SIG-M5 treated with dmso at 0.1 percent for 504 hours (cell line): ENCODE results near the gene ENPP3.
"Not testable (repeated sequence)": the region's sequence is repeated elsewhere in the genome, so short reads cannot be mapped to it uniquely, and the experiment has no call there.

Source experiments
- DNase-seq: peaks from one replicate; lab custom pipeline; 2025; ENCODE audit not compliant: unreplicated experiment; lab: John Stamatoyannopoulos, UW

ENPP3 gene

GRCh38 chr6:131682442-131682841 is 45.3 kb downstream of the ENPP3 start:
- no peak for DNase-seq

DNA sequence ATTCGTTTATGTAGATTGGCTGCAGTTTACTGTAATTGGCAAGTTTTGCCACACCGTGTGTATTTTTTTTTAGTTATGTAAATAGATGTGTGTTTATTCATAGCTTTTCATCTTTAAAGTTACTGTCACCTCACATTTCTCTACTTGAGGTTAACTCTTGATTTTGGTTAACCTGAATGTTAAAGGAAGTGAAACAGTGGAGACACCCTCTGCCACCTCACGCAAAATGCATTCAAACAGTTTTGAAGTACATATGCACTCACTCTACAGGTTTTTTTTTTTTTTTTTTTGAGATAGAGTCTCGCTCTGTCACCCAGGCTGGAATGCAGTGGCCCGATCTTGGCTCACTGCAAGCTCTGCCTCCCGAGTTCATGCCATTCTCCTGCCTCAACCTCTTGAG is 46.4 kb downstream of the ENPP3 start:
- no peak for DNase-seq

DNA sequence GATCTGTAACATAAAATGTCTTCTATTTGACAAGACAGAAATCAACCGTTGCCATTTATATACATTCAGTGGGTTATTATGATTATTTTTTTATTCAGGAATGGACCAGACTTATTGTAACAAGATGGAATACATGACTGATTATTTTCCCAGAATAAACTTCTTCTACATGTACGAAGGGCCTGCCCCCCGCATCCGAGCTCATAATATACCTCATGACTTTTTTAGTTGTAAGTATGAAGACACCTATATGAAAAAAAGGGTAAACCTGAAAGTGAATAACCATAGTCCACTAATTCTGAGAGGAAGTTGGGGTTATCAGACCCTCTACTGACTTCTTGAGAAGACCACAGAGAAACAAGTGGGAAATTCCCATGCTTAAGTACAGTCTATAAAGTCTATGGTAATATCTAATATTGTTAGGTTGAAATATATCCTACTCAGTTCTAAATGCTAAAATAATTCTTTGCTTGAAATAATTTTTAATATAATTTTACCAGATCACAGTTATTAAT is 48.2 kb downstream of the ENPP3 start:
- no peak for DNase-seq

- no peak for DNase-seq
Observed at GRCh38 chr6:131687022-131687421, 49.9 kb downstream of the ENPP3 start.

DNA sequence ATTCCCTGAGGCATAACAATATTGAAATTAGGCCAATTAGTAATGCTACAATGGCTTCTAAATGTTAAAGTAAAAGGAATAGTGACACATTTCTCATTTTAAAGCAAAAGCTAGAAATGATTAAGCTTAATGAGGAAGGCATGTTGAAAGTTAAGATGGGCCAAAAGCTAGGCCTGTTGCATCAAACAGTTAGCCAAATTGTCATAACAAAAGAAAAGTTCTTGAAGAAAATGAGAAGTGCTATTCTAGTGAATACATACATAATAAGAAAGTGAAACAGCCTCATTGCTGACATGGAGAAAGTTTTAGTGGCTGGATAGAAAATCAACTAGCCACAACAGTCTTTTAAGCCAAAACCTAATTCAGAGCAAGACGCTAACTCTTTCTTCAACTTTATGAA is 51.2 kb downstream of the ENPP3 start:
- no peak for DNase-seq

GRCh38 chr6:131692031-131692430 is 54.9 kb downstream of the ENPP3 start:
- no peak for DNase-seq

GRCh38 chr6:131692589-131692988 is 55.5 kb downstream of the ENPP3 start:
- no peak for DNase-seq

DNA sequence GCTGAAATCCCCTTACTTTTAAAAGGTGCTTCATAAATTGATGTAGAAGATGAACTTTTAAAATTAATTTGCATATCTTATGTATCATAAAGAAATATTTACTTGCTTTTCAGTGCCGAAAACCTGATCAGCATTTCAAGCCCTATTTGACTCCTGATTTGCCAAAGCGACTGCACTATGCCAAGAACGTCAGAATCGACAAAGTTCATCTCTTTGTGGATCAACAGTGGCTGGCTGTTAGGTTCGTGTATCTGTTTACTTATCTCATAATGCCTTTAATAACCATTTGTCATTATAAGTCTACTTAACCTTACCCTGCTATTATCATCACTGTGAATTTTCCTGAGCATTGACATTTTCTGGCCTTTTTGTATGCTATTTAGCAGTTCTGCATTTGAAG is 56.3 kb downstream of the ENPP3 start:
- DNase-seq: no peak

- peak; percentile 22 for DNase-seq
Observed at GRCh38 chr6:131694832-131695426, 57.8 kb downstream of the ENPP3 start.

GRCh38 chr6:131696956-131697355 is 59.9 kb downstream of the ENPP3 start:
- no peak for DNase-seq

DNA sequence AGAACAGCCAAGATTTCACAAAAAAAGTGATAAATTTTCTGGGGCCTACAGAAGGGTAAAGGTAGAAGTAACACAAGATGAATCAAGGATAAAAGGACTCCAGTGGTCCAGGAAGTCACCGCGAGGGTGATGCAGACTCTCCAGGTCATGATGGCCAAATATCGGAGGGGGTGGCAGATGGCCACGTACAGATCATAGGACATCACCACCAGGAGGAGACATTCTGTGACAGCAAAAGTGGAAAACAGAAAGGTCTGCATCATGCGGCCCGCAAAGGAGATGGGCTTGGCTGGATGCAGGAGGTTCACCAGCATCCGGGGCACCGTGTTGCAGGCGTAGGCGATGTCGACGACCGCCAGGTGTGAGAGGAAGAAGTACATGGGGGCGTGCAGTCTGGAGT is 63.7 kb downstream of the ENPP3 start:
- not testable (repeated sequence) for DNase-seq

DNA sequence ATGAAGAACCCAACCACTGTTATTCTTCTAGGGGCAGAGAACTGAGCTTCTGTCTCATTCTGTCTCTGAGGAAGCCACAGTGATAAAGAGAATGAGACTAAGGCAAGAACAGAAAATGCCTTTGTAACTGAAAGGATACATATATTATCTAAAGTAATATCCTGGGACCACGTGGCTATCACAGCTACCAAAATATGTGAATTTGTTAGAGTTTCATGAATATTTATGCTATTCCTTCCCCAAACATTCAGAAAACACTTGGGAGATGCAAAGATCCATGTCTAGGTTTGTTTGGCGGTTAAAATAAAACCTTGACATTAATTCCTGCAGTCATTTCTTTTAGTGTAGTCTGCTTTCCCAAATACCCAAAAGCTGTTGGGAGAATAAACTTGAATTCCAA is 66.8 kb downstream of the ENPP3 start:
- DNase-seq: not testable (repeated sequence)

GRCh38 chr6:131710917-131711316 is 73.8 kb downstream of the ENPP3 start, which contains the start of gene CTAGE9:
Gene CTAGE9, minus strand, starts transcription at chr6:131711017. Its CDS starts 0 bp downstream, at chr6:131711017.
- not testable (repeated sequence) for DNase-seq

DNA sequence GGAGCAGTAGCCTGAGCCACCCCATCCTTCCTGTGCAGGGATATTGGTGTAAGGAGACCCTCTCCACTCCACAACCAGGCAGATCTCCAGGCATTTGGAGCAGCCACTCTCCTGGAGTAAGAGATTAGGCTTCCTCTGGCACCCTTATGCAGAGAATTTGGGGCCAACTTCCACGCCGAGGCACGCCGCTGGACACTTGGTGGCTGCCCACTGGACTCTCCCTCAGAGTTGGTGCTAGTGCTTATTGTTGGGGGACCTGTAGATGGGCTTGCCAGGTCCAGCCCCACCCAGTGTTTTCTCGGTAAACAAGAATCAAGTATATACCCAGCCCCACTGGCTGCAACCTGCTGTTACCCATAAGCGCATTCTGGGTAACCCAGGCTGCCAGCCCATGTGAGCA is 78.5 kb downstream of the ENPP3 start:
- not testable (repeated sequence) for DNase-seq

DNA sequence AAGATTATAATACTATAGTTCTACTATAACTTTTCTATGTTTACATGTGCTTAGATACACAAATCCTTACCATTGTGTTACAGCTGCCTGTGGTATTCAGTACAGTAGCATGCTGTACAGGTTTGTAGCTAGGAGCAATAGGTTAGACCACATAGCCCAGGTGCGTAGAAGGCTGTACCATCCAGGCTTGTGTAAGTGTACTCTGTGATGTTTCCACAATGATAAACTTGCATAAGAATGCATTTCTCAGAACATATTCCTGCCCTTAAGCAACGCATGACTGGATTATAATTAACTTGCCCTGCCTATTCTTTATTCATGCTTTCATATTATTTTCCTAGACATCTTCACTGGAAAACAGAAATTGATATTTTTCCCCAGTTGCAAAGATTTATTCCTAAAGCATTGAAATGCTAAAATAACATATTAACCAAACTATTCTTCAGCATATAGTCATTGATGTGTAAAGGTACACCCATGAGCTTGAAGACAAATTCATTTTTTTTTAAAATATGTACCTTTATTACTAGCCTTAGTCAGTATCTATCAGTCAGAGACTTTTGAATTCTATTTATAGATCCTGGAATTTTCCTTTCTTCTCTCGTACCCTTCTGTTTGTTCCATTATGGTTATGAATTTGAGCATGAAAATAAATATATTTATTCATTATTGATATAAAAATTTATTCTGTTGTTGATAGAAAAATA is 80.9 kb downstream of the ENPP3 start:
- DNase-seq: no peak

- no peak for DNase-seq
Observed at GRCh38 chr6:131721161-131721560, 84.1 kb downstream of the ENPP3 start.

- DNase-seq: no peak
Observed at GRCh38 chr6:131724114-131724513, 87.0 kb downstream of the ENPP3 start.

DNA sequence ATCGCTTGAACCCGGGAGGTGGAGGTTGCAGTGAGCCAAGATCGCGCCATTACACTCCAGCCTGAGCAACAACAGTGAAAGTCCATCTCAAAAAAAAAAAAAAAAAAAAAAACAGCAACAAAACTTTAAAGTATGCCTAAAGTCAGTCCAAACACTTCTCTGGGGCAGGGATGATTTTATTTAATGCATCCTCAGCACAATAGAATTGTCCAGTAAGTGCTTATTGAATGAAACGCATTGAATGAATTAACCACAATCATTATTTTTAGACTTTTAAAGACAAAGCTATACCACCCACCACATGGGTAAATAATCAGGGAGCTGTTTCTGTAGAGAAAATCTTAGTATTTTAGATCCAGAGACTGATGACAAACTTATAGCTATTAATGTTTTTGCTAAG is 90.4 kb downstream of the ENPP3 start:
- no peak for DNase-seq

GRCh38 chr6:131727868-131728267 is 90.8 kb downstream of the ENPP3 start:
- DNase-seq: no peak

DNA sequence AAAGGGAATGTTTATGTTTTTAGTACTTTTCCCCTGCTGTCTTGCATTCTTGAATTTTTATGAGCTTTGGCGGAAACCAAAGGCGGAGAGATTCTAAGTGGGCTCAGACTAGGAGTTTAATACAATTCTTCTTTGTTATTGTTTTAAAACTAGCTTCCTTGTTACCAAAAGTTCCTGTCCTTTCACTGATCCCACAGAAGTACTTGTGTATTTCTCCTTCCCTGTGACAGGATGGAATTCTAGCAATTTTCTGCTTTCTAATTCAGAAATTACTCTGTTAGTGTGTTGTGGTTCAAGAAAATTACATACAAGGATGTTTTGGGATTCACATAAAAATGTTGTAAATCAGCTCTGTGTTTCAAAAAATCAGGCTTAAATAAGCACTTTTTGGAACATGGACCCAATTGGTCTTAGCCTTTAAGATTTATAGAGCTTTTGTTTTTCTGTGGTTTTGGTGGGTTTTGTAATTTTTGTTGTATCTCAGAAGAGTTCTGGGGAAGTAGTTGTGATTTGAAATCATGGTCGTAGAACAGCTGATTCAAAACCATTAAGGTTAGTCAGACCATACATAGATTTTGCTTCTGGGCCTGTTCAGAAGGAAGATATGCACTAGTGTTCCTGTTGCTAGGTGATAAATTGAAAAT is 91.3 kb downstream of the ENPP3 start:
- DNase-seq: no peak

- DNase-seq: no peak
Observed at GRCh38 chr6:131729550-131729949, 92.4 kb downstream of the ENPP3 start.

- no peak for DNase-seq
Observed at GRCh38 chr6:131730264-131730663, 93.2 kb downstream of the ENPP3 start.
